ENCODE data around the gene SLAMF1.

DNA sequence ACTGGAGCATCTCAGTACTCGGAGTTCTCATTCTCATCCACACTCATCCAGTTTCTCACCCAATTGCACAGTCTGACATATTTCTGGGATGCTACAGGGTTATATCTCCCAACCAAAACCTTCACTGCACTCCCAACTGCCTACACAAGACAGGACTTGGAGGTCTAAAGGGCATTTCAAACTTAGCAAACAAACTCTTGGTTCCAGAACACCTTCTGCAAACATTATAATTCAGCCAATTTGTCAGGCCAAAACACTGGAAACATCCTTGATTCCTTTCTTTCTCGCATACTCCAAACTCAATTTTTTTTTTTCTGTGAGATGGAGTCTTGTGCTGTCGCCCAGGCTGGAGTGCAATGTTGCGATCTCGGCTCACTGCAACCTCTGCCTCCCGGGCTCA is 7.9 kb downstream of the SLAMF1 start:
- TF ChIP-seq, protein P1, sequence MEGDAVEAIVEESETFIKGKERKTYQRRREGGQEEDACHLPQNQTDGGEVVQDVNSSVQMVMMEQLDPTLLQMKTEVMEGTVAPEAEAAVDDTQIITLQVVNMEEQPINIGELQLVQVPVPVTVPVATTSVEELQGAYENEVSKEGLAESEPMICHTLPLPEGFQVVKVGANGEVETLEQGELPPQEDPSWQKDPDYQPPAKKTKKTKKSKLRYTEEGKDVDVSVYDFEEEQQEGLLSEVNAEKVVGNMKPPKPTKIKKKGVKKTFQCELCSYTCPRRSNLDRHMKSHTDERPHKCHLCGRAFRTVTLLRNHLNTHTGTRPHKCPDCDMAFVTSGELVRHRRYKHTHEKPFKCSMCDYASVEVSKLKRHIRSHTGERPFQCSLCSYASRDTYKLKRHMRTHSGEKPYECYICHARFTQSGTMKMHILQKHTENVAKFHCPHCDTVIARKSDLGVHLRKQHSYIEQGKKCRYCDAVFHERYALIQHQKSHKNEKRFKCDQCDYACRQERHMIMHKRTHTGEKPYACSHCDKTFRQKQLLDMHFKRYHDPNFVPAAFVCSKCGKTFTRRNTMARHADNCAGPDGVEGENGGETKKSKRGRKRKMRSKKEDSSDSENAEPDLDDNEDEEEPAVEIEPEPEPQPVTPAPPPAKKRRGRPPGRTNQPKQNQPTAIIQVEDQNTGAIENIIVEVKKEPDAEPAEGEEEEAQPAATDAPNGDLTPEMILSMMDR (IDR thresholded peaks at IDR 0.05): no peak
- TF ChIP-seq POLR2A (IDR thresholded peaks at IDR 0.05): no peak

Measured in uterus (tissue), 2 donors.